A549 (cell line): ENCODE results near the gene CFAP70.
"Not testable (repeated sequence)": the region's sequence is repeated elsewhere in the genome, so short reads cannot be mapped to it uniquely, and the experiment has no call there.

Source experiments
- BHLHE40 ChIP-seq: IDR thresholded peaks from 2 replicates; pipeline ENCODE4 v1.6.1; 2012; ENCODE audit warnings: low read depth, low read length, inconsistent platforms
- CHD4 ChIP-seq: fragments of 200-600 bp; sonication (generic); IDR thresholded peaks from 2 replicates; pipeline ENCODE4 v1.6.1; 2016; ENCODE audit warnings: antibody characterized with exemption, mild to moderate bottlenecking, borderline replicate concordance
- CTCF ChIP-seq: fragments of >200 bp; sonication (Bioruptor Twin); formaldehyde crosslinking; IDR thresholded peaks from 3 replicates; pipeline ENCODE4 v1.5.1; 2016
- FOSB ChIP-seq: fragments of 250-450 bp; sonication (Bioruptor Pico); IDR thresholded peaks from 2 replicates; pipeline ENCODE4 v1.5.0; 2020; ENCODE audit warnings: mild to moderate bottlenecking, moderate library complexity
- KDM1A ChIP-seq: fragments of 200-600 bp; sonication (generic); IDR thresholded peaks from 2 replicates; pipeline ENCODE4 v1.6.1; 2016; ENCODE audit warnings: low read depth, mild to moderate bottlenecking
- MYC ChIP-seq: IDR thresholded peaks from 2 replicates; pipeline ENCODE4 v1.6.1; 2012; ENCODE audit warnings: mild to moderate bottlenecking, inconsistent platforms, low read length, improper control_type of control experiment, borderline replicate concordance
- POLR2A ChIP-seq: IDR thresholded peaks from 2 replicates; pipeline ENCODE4 v1.6.1; 2012; ENCODE audit warnings: mild to moderate bottlenecking, low read length
- RCOR1 ChIP-seq: fragments of 150-350 bp; IDR thresholded peaks from 2 replicates; pipeline ENCODE4 v1.6.1; 2014; ENCODE audit warnings: antibody characterized with exemption, low read length, low read depth
- REST ChIP-seq: fragments of 200-600 bp; sonication (generic); IDR thresholded peaks from 2 replicates; pipeline ENCODE4 v1.6.1; 2016; ENCODE audit warnings: antibody characterized with exemption, mild to moderate bottlenecking, moderate library complexity
- TF ChIP-seq, protein P1 (sequence below): fragments of 450-650 bp; IDR thresholded peaks from 2 replicates; pipeline ENCODE4 v1.6.1; 2014; ENCODE audit warnings: antibody characterized with exemption

- TF ChIP-seq, protein P1, sequence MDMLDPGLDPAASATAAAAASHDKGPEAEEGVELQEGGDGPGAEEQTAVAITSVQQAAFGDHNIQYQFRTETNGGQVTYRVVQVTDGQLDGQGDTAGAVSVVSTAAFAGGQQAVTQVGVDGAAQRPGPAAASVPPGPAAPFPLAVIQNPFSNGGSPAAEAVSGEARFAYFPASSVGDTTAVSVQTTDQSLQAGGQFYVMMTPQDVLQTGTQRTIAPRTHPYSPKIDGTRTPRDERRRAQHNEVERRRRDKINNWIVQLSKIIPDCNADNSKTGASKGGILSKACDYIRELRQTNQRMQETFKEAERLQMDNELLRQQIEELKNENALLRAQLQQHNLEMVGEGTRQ: not testable (repeated sequence)
- TF ChIP-seq CTCF; MYC; POLR2A; KDM1A; FOSB (CRISPR knock-in tag); REST; BHLHE40; CHD4; RCOR1: not testable (repeated sequence)
Observed at GRCh38 chr10:73328523-73328922, 30.1 kb downstream of the CFAP70 start.
